ENCODE data around the gene TMEM184B. TPM values are rescaled to one million over a fixed set of nuclear protein-coding genes. Genes with fewer than 3 reads are reported as not detected.

TMEM184B gene
- total RNA-seq, 1 experiment from 2014 or later: 89.7 TPM

GRCh38 chr22:38249803-38250642, 22.8 kb downstream of the TMEM184B start:
- CTCF ChIA-PET: interaction anchor here (1.1 kb wide), 1 partner anchor 136 kb away, joined by 5 read pairs; no protein-coding TSS in a partner anchor
- DNase-seq (ENCODE audit: low spot score) (no peak), ATAC-seq (no peak)
- Mint-ChIP-seq H3K27me3 (ENCODE audit: low read depth) (no peaks in the 10 kb centered on the region), H3K27ac (no peak overlapping the region), H3K4me1 (no peaks in the 10 kb centered on the region), H3K4me3 (no peak overlapping the region), H3K9me3 (no peaks in the 10 kb centered on the region; the same call in 1 of the 2 replicates), H3K36me3 (peaks cover 25% of the 10 kb centered on the region)
- POLR2A ChIA-PET: no interaction called here
- TF ChIP-seq ZNF121 (CRISPR knock-in tag; IDR thresholded peaks at IDR 0.05): no peak
- no peak for TF ChIP-seq PRDM15 (CRISPR knock-in tag; IDR thresholded peaks at IDR 0.05)
- no peak for TF ChIP-seq RELA (CRISPR knock-in tag; IDR thresholded peaks at IDR 0.05; ENCODE audit: borderline replicate concordance)
- TF ChIP-seq, protein P1, sequence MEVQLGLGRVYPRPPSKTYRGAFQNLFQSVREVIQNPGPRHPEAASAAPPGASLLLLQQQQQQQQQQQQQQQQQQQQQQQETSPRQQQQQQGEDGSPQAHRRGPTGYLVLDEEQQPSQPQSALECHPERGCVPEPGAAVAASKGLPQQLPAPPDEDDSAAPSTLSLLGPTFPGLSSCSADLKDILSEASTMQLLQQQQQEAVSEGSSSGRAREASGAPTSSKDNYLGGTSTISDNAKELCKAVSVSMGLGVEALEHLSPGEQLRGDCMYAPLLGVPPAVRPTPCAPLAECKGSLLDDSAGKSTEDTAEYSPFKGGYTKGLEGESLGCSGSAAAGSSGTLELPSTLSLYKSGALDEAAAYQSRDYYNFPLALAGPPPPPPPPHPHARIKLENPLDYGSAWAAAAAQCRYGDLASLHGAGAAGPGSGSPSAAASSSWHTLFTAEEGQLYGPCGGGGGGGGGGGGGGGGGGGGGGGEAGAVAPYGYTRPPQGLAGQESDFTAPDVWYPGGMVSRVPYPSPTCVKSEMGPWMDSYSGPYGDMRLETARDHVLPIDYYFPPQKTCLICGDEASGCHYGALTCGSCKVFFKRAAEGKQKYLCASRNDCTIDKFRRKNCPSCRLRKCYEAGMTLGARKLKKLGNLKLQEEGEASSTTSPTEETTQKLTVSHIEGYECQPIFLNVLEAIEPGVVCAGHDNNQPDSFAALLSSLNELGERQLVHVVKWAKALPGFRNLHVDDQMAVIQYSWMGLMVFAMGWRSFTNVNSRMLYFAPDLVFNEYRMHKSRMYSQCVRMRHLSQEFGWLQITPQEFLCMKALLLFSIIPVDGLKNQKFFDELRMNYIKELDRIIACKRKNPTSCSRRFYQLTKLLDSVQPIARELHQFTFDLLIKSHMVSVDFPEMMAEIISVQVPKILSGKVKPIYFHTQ (CRISPR knock-in tag; IDR thresholded peaks at IDR 0.05): no peak
- no peak for TF ChIP-seq TCF7 (CRISPR knock-in tag; IDR thresholded peaks at IDR 0.05; ENCODE audit: low read depth)
- TF ChIP-seq, protein P2, sequence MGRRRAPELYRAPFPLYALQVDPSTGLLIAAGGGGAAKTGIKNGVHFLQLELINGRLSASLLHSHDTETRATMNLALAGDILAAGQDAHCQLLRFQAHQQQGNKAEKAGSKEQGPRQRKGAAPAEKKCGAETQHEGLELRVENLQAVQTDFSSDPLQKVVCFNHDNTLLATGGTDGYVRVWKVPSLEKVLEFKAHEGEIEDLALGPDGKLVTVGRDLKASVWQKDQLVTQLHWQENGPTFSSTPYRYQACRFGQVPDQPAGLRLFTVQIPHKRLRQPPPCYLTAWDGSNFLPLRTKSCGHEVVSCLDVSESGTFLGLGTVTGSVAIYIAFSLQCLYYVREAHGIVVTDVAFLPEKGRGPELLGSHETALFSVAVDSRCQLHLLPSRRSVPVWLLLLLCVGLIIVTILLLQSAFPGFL (CRISPR knock-in tag; IDR thresholded peaks at IDR 0.05; ENCODE audit: borderline replicate concordance): no peak
- TF ChIP-seq, protein P3, sequence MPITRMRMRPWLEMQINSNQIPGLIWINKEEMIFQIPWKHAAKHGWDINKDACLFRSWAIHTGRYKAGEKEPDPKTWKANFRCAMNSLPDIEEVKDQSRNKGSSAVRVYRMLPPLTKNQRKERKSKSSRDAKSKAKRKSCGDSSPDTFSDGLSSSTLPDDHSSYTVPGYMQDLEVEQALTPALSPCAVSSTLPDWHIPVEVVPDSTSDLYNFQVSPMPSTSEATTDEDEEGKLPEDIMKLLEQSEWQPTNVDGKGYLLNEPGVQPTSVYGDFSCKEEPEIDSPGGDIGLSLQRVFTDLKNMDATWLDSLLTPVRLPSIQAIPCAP (CRISPR knock-in tag; IDR thresholded peaks at IDR 0.05): no peak
- TF ChIP-seq, protein P4, sequence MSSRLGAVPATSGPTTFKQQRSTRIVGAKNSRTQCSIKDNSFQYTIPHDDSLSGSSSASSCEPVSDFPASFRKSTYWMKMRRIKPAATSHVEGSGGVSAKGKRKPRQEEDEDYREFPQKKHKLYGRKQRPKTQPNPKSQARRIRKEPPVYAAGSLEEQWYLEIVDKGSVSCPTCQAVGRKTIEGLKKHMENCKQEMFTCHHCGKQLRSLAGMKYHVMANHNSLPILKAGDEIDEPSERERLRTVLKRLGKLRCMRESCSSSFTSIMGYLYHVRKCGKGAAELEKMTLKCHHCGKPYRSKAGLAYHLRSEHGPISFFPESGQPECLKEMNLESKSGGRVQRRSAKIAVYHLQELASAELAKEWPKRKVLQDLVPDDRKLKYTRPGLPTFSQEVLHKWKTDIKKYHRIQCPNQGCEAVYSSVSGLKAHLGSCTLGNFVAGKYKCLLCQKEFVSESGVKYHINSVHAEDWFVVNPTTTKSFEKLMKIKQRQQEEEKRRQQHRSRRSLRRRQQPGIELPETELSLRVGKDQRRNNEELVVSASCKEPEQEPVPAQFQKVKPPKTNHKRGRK (CRISPR knock-in tag; IDR thresholded peaks at IDR 0.05; ENCODE audit: borderline replicate concordance): no peak
- no peak for TF ChIP-seq ETV6 (CRISPR knock-in tag; IDR thresholded peaks at IDR 0.05)
- TF ChIP-seq ZNF263 (CRISPR knock-in tag; IDR thresholded peaks at IDR 0.05; ENCODE audit: low read depth): no peak
- TF ChIP-seq ZNF425 (CRISPR knock-in tag; conservative IDR thresholded peaks at IDR 0.05): no peak

Data from WTC11 (cell line).